MM.1S (cell line): ENCODE data around the gene HS6ST1.
A peak's percentile ranks its signal among the peaks of the same experiment; 100 is the strongest.

Source experiments
- DNase-seq: peaks from one replicate; pipeline ENCODE4 v3.0.0-alpha.2; 2015
- H2AFZ ChIP-seq: fragments of 300-600 bp; sonication (generic); 2 replicates; pipeline ENCODE4 v1.6.0; 2016; ENCODE audit warnings: antibody characterized with exemption, low read length
- H3F3A ChIP-seq: fragments of 300-600 bp; sonication (generic); 2 replicates; pipeline ENCODE4 v1.6.1; 2016; ENCODE audit warnings: mild to moderate bottlenecking, antibody characterized with exemption, low read length, moderate library complexity, mixed read lengths; ENCODE audit not compliant: insufficient read depth
- H3K27ac ChIP-seq: fragments of 300-600 bp; sonication (generic); 2 replicates; pipeline ENCODE4 v1.5.1; 2016; ENCODE audit warnings: mild to moderate bottlenecking, low read length
- H3K27me3 ChIP-seq: fragments of 300-600 bp; sonication (generic); replicated peaks from 2 replicates; pipeline ENCODE4 v1.6.0; 2016; ENCODE audit warnings: low read length; ENCODE audit not compliant: insufficient read depth
- H3K36me3 ChIP-seq: fragments of 300-600 bp; sonication (generic); replicated peaks from 2 replicates; pipeline ENCODE4 v1.6.1; 2016; ENCODE audit warnings: mild to moderate bottlenecking, low read length, mixed read lengths; ENCODE audit not compliant: insufficient read depth
- H3K4me1 ChIP-seq: fragments of 300-600 bp; sonication (generic); 2 replicates; pipeline ENCODE4 v1.6.1; 2016; ENCODE audit warnings: low read length, mixed read lengths
- H3K4me2 ChIP-seq: fragments of 300-600 bp; sonication (generic); 2 replicates; pipeline ENCODE4 v1.6.0; 2016; ENCODE audit warnings: low read depth, low read length
- H3K4me3 ChIP-seq: fragments of 300-600 bp; sonication (generic); 2 replicates; pipeline ENCODE4 v1.5.1; 2016; ENCODE audit warnings: low read length, mixed read lengths
- H3K79me2 ChIP-seq: fragments of 300-600 bp; sonication (generic); 2 replicates; pipeline ENCODE4 v1.6.1; 2016; ENCODE audit warnings: mixed run types, low read length, mixed read lengths
- H3K9ac ChIP-seq: fragments of 300-600 bp; sonication (generic); 2 replicates; pipeline ENCODE4 v1.6.1; 2016; ENCODE audit warnings: low read length, mixed read lengths
- H3K9me2 ChIP-seq: fragments of 300-600 bp; sonication (generic); replicated peaks from 2 replicates; pipeline ENCODE4 v1.6.1; 2016; ENCODE audit warnings: mild to moderate bottlenecking, low read length, mixed read lengths; ENCODE audit not compliant: insufficient read depth
- H3K9me3 ChIP-seq: fragments of 300-600 bp; sonication (generic); replicated peaks from 2 replicates; pipeline ENCODE4 v1.6.1; 2016; ENCODE audit warnings: mild to moderate bottlenecking, low read length, mixed read lengths; ENCODE audit not compliant: insufficient read depth
- H4K20me1 ChIP-seq: fragments of 300-600 bp; sonication (generic); 2 replicates; pipeline ENCODE4 v1.6.1; 2016; ENCODE audit warnings: mild to moderate bottlenecking, low read length, moderate library complexity, mixed read lengths; ENCODE audit not compliant: insufficient read depth
- CTCF ChIP-seq: fragments of 300-600 bp; sonication (generic); IDR thresholded peaks from 2 replicates; pipeline ENCODE4 v1.5.1; 2016; ENCODE audit warnings: antibody characterized with exemption, low read length, mixed read lengths
- EZH2 ChIP-seq: fragments of 300-600 bp; sonication (generic); optimal IDR thresholded peaks from 2 replicates; pipeline ENCODE3; 2017; ENCODE audit warnings: low read depth, mild to moderate bottlenecking, antibody characterized with exemption, low read length, mixed read lengths
- EZH2phosphoT487 ChIP-seq: fragments of 300-600 bp; sonication (generic); IDR thresholded peaks from 2 replicates; pipeline ENCODE4 v1.6.1; 2018; ENCODE audit warnings: antibody characterized with exemption, low read length

Gene HS6ST1

GRCh38 chr2:128232965-128233789 lies 85.5 kb downstream of the HS6ST1 start:
- H2AFZ ChIP-seq, result peak overlapping the region; percentile 100
- H3K4me2 ChIP-seq, result peak overlapping the region; percentile 80
- H3K4me1 ChIP-seq, result no peaks in the 10 kb centered on the region
- peak; percentile 81 for DNase-seq
- H3K9ac ChIP-seq, result peak overlapping the region; percentile 68
- no peaks in the 10 kb centered on the region for H3K27me3 ChIP-seq
- no peaks in the 10 kb centered on the region for H4K20me1 ChIP-seq
- H3F3A ChIP-seq, result no peaks in the 10 kb centered on the region
- TF ChIP-seq CTCF (peak; percentile 85), EZH2 (no peak)
- H3K79me2 ChIP-seq, result no peaks in the 10 kb centered on the region
- H3K9me2 ChIP-seq, result no peaks in the 10 kb centered on the region
- H3K4me3 ChIP-seq, result peak overlapping the region; percentile 77
- no peaks in the 10 kb centered on the region for H3K36me3 ChIP-seq
- H3K27ac ChIP-seq, result no peak overlapping the region
- H3K9me3 ChIP-seq, result no peaks in the 10 kb centered on the region

GRCh38 chr2:128228894-128229293 lies 89.8 kb downstream of the HS6ST1 start:
- Histone ChIP-seq H3K4me2 (no peak overlapping the region), H3K9me3 (no peaks in the 10 kb centered on the region), H3K4me3 (no peak overlapping the region), H3K4me1 (no peaks in the 10 kb centered on the region), H3K36me3 (no peaks in the 10 kb centered on the region), H4K20me1 (no peaks in the 10 kb centered on the region), H3K79me2 (no peaks in the 10 kb centered on the region), H3K27me3 (no peaks in the 10 kb centered on the region), H3K27ac (no peak overlapping the region), H3K9ac (no peak overlapping the region), H3F3A (no peaks in the 10 kb centered on the region), H3K9me2 (no peaks in the 10 kb centered on the region), H2AFZ (no peak overlapping the region)
- TF ChIP-seq EZH2 (no peak), CTCF (no peak), EZH2phosphoT487 (no peak)
- no peak for DNase-seq

GRCh38 chr2:128227862-128228261 lies 90.8 kb downstream of the HS6ST1 start:
- no peaks in the 10 kb centered on the region for H3K4me1 ChIP-seq
- H3K79me2 ChIP-seq, result no peaks in the 10 kb centered on the region
- no peaks in the 10 kb centered on the region for H4K20me1 ChIP-seq
- no peaks in the 10 kb centered on the region for H3K9me3 ChIP-seq
- H3K4me3 ChIP-seq, result no peak overlapping the region
- TF ChIP-seq EZH2phosphoT487 (no peak), CTCF (no peak), EZH2 (no peak)
- no peak for DNase-seq
- no peaks in the 10 kb centered on the region for H3K36me3 ChIP-seq
- no peak overlapping the region for H2AFZ ChIP-seq
- no peaks in the 10 kb centered on the region for H3K27me3 ChIP-seq
- no peak overlapping the region for H3K9ac ChIP-seq
- no peaks in the 10 kb centered on the region for H3F3A ChIP-seq
- H3K4me2 ChIP-seq, result no peak overlapping the region
- H3K9me2 ChIP-seq, result no peaks in the 10 kb centered on the region
- no peak overlapping the region for H3K27ac ChIP-seq
